Activated CD4-positive, CD25-positive, alpha-beta regulatory T cell treated with anti-CD3 and anti-CD28 coated beads, Interleukin-2, amount 50 U/mL, for 16 hours (primary cell): ENCODE measurements around the gene ATG7.
"Not testable (repeated sequence)": the region's sequence is repeated elsewhere in the genome, so short reads cannot be mapped to it uniquely, and the experiment has no call there.

Source experiments
- DNase-seq: peaks from one replicate; pipeline ENCODE4 v3.0.0-alpha.2; 2020; ENCODE audit warnings: low read depth, low spot score

ATG7 gene

GRCh38 chr3:11300970-11301369 lies 28.8 kb downstream of the ATG7 start:
- DNase-seq, result no peak

- DNase-seq, result no peak
Observed at GRCh38 chr3:11302444-11302843, 30.2 kb downstream of the ATG7 start.

- no peak for DNase-seq
Observed at GRCh38 chr3:11304175-11304574, 32.0 kb downstream of the ATG7 start.

GRCh38 chr3:11305509-11305908 lies 33.3 kb downstream of the ATG7 start:
- DNase-seq, result no peak

GRCh38 chr3:11306817-11307589 lies 34.8 kb downstream of the ATG7 start:
- no peak for DNase-seq

- no peak for DNase-seq
Observed at GRCh38 chr3:11307830-11308432, 35.7 kb downstream of the ATG7 start.

GRCh38 chr3:11310258-11310657 lies 38.1 kb downstream of the ATG7 start:
- no peak for DNase-seq

GRCh38 chr3:11312166-11312565 lies 40.0 kb downstream of the ATG7 start:
- DNase-seq, result no peak

- no peak for DNase-seq
Observed at GRCh38 chr3:11317300-11317699, 45.1 kb downstream of the ATG7 start.

- no peak for DNase-seq
Observed at GRCh38 chr3:11322931-11323330, 50.7 kb downstream of the ATG7 start.

GRCh38 chr3:11323813-11324212 lies 51.6 kb downstream of the ATG7 start:
- no peak for DNase-seq

GRCh38 chr3:11327619-11328018 lies 55.4 kb downstream of the ATG7 start:
- DNase-seq, result no peak

GRCh38 chr3:11328196-11328945 lies 56.2 kb downstream of the ATG7 start:
- no peak for DNase-seq

- no peak for DNase-seq
Observed at GRCh38 chr3:11329777-11330176, 57.6 kb downstream of the ATG7 start.

GRCh38 chr3:11331101-11331500 lies 58.9 kb downstream of the ATG7 start:
- no peak for DNase-seq

GRCh38 chr3:11335056-11335608 lies 62.9 kb downstream of the ATG7 start:
- peak; percentile 9 for DNase-seq

GRCh38 chr3:11339541-11339940 lies 67.3 kb downstream of the ATG7 start:
- DNase-seq, result no peak

- DNase-seq, result no peak
Observed at GRCh38 chr3:11346416-11346815, 74.2 kb downstream of the ATG7 start.

GRCh38 chr3:11348877-11349276 lies 76.7 kb downstream of the ATG7 start:
- not testable (repeated sequence) for DNase-seq

GRCh38 chr3:11349446-11349845 lies 77.2 kb downstream of the ATG7 start:
- no peak for DNase-seq

GRCh38 chr3:11350374-11350773 lies 78.2 kb downstream of the ATG7 start:
- no peak for DNase-seq

- no peak for DNase-seq
Observed at GRCh38 chr3:11351451-11351850, 79.3 kb downstream of the ATG7 start.
